Measurements from ENCODE around the gene MARCKSL1.

- TF ChIP-seq CTCF (IDR thresholded peaks at IDR 0.05) (no peak), POLR2A (IDR thresholded peaks at IDR 0.05) (no peak)
These were observed 19.1 kb downstream of the MARCKSL1 start for GRCh38 chr1:32316903-32317277.

Data from body of pancreas (tissue), 4 donors.